ENCODE data around the gene MAGI2.

MAGI2 gene

DNA sequence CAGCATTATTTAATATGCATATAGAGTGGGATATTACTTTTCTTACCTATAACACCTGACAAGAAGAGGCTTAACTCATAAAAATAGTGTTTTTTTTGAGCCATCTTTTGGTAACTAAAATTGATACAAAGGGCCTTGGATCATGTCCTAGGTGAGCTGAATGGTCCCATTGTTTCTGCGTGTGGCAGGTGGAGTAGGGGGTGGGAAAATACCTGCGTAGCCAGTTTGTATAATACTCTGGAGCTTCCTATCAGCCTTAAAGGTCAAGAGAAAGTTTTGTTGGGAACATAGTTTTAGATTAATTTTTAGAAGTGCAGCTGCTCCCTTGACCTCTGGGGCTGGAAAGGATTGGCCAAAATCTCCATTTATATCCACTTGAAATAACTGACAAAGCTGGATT, 1410.3 kb downstream of the MAGI2 start:
- DNase-seq = no peak

DNA sequence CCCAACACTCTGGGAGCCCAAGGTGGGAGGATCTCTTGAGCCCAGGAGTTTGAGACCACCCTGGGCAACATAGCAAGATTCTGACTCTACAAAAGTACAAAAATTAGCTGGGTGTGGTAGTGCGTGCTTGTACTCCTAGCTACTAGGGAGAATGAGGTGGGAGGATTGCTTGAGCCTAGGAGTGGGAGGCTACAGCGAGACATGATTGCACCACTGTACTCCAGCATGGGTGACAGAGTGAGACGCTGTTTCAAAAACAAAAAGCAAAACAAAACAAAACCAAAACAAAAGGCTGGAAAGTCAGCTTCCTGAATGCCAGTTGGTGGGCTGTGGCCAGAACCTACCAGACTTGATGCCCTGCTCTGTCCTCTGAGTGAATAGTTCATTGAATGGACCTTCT, 1412.0 kb downstream of the MAGI2 start:
- no peak for DNase-seq

DNA sequence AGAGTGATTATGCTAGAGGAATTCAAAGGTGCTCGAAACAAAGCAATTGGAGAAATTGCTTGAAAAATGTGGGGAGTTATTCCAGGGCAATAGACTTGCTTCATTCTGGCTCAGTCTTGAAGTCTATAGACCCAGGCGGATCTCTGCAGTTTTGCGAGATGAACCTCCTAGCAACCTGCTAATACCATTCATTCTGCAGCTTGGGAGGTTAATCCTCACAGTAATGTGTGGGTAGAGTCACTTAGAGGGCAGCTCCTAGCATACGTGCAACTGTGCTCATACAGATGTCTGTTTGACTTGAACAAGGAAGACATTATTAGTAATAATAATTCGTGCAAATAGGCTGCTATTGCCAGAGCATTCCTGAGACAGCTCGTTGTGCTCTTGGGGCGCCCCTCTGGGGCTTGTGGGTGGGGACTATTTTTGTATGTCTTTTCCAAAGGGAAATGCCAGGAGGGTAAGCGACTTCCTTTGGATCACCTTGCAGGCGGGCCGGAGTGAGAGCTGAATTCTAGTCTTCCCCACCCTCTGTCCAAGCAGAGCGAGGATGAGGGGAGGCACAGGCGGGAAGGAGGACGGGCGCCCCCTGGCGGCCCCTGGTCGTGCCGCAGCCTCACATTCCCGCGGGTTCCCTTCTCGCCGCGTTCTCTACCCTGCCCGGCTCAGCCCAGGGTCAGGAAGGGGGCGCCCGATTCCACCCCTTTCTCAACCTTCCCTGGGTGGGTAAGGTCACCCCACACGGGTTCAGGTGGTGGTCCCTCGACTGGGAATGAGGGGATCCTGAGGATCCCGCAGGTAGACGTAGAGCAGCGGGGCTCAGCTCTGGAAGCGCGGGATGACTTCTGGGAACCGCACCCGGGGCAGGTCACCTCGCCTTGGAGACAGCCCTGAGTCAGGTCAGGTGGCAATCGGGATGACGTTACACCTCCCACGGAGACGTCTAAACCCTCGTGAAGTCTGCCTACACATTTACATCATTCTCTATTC, 1413.4 kb downstream of the MAGI2 start:
- DNase-seq = peak; percentile 35 to 48

DNA sequence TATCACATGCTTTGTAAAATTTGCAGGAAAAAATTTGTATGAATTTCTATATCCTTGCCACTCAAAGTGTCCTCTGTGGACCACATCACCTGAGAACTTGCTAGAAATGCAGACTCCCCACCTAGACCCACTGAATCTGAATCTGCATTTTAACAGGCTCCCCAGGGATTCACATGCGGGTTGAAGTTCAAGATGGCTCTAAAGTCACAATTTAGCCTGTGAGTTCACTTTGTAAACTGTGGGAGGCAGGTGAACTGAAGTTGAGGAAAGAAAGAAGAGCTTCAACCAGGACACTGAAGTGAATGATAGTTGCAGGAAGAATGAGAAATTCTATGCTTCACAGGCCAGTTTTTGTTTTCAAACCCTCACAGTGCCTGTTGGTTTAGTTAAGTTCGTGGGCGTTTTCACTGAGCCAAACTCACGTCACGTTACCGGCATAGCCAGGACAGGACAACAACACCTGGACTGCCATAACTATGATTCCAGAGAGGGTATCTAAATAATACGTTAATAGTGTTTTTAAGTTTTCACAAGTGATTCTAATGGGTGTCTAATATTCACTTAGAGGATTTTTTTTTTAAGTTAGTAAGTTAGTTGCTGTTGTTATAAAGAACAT, 1414.9 kb downstream of the MAGI2 start:
- DNase-seq = no peak

DNA sequence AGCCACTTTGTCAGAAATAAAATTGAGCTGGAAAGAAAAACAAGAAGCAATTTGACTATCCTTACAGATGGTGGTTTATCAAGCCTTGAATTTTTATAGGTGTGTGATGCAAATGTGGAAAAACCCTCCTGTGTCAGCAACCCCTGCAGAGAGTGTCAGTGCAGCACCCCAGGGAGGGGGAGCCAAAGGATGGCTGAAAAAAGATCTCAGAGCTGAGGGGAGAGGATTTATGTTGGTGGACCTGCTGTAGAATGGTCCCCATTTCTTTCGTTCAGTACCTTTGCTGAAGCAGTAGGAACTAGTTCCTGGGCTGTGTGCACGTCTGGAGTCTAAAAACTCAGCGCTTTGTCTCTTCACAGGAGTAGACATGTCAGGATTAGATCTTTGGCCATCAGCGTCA, 1415.9 kb downstream of the MAGI2 start:
- no peak for DNase-seq

DNA sequence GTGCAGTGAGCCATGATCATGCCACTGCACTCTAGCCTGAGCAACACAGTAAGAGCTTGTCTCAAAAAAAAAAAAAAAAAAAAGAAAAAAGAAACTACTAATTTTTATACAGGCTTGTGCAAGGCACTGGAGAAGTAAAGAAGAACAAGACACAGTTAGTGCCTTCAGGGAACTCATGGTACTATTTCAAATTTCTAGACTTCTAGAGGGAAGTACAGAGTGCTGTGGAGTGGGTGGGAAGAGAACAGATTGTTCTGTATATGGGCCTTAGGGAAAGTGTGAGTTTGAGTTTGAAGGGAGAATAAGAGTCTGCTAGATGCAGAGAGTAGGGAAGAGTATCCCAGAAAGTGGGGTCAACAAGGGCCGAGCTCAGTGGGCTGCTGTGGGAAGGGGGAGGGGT, 1420.1 kb downstream of the MAGI2 start:
- DNase-seq = no peak

DNA sequence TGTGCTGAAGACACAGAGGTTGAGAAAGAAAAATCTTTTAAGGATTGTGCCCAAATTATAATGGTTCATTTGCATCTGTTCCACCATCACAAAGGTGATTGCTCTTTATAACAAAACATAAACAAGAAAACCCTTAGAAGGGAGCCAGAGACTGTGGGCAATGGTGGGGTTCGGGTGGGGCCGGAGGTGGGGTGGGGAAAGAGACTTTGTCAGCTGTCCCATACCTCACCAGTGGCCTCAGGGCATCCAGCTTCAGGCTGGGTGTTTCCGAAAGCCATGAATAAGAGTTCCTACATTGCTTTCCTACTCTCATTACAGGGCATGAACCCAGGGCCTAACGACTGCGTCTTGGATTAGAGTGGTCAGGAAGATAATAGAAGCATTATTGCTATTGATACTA, 1427.0 kb downstream of the MAGI2 start:
- DNase-seq = no peak

DNA sequence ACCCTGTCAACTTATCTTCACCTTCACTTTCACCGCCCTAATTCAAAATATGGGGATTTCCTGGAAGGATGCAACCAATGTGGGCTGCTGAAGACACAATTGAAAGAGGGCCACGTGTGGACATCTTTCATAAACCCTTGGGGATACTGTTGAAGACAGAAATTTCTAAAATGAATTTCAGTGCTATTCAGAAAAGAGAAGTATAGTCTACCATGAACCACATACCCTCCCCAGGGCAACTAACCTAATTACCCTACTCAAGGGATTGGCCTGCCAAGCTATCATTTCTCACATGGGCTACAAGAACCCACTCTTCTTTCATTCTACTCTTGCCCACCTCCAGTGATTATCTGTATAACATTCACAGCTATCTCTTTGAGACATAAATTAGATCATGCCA, 1428.9 kb downstream of the MAGI2 start:
- no peak for DNase-seq

DNA sequence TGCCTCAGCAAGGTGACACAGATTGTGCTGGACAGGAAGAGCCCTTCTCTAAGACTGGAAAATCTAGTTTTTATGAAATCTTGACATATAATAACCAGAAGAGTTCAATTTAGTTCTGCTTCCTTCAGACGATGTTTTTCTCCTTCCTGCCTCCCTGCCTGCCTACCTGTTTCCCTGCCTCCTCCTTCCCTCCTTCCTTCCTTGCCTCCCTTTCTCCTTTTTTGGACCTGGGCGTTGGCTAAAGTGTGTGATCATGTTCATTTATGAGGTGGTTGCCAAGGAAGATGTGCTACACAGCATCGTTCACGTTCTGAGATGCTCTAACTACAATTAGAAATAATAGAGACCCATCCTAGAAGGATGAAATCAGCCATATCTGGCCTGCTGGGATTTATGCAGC, 1430.3 kb downstream of the MAGI2 start:
- DNase-seq = no peak

DNA sequence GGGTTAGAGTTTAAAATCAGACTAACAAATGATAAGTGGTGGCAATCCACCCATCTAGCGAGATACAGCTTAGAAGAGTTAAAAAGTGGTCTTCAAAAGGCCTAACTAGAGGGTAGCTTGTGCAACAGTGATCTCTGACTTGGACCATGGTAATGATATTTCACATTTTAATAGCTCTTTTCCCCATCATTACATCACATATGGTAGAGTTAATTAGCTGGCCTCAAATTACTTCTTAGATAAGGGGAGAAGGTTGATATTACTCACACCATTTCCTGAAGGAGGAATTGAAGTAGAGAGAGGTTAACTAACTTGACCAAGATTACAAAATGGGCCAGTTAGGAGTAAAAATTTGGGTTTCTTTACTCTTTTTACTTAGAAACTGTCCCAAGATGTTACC, 1431.3 kb downstream of the MAGI2 start:
- no peak for DNase-seq

DNA sequence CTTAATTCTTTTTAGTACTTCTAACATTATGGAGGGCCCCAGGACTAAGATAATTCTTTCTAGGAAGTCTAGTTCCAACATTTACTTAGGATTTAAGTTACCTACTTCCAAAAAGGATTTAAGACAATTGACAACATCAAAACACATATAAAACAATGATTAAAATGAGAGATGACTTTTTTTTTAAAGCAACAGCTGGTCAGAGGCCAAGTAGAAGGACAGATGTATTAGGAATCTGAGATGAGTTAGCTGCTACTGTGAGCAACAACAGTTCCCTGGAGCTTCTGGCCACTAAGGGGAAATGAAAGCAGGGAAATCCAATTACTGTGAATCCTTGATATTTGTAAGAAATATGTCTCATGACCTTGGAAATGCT, 1432.6 kb downstream of the MAGI2 start:
- no peak for DNase-seq

DNA sequence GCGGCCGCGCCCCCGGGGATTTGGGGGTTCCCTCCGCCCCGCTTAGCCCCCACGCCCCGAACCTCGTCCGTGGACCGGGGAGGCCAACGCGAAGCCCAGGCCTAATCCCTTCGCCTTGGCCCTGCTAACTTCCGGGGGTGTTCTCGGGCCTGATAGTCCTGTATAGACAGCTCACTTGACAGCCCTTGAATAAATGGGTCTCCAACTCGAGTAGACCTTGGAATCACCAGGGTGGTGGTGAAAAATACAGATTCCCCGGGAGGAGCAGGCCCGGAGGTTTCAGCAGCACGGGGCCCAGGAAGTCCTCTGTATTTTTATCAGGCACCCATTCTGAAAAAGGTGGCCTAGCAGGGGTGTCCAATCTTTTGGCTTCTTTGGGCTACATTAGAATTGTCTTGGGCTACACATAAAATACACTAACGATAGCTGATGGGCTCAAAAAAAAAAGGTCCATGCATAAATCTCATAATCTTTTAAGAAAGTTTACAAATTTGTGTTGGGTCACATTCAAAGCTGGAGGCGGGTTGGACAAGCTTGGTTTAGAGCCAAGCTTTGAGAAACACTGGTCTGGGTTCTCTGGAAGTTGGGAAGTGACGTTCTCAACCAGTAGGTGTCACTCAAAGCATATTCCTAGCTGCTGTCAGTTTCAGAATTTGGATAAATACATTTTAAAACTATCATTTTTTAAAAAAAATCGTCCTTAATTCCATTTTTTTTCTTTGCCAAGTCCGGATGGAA, 1433.2 kb downstream of the MAGI2 start:
- peak; percentile 3 to 34 for DNase-seq

DNA sequence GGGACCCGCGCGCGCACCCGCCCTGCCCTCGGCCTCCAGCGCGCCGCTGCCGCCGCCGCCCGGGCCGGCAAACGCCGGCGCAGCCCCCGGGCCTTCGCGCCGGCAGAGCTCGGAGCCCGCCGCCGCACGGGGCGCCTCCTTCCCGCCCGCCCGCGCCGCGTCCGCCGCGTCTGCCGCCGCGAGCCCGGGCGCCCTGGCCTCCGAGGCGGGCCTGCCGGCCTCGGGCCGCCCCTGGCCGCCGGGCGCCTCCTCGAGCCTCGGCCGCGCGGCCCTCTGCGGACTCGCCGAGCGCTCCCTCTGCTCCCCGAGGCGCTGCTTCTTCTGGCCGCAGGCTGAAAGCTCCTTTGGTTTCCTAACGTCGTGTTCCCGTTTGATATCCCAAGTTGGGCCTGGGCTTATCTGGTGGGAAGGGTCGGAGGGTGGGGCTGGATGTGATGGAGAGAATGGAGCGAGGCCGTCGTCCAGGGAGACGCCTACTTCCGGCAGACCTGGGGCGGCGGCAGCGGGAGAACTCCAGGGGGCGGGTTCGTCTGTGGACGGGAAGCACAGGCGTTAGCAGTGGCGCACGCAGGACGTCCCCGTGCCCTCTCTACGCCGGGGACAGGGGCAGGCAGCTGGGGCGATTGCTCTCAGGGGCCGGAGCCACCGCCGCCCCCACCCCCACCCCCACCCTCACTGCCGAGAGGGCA, 1433.9 kb downstream of the MAGI2 start:
- peak; percentile 38 to 53 for DNase-seq

DNA sequence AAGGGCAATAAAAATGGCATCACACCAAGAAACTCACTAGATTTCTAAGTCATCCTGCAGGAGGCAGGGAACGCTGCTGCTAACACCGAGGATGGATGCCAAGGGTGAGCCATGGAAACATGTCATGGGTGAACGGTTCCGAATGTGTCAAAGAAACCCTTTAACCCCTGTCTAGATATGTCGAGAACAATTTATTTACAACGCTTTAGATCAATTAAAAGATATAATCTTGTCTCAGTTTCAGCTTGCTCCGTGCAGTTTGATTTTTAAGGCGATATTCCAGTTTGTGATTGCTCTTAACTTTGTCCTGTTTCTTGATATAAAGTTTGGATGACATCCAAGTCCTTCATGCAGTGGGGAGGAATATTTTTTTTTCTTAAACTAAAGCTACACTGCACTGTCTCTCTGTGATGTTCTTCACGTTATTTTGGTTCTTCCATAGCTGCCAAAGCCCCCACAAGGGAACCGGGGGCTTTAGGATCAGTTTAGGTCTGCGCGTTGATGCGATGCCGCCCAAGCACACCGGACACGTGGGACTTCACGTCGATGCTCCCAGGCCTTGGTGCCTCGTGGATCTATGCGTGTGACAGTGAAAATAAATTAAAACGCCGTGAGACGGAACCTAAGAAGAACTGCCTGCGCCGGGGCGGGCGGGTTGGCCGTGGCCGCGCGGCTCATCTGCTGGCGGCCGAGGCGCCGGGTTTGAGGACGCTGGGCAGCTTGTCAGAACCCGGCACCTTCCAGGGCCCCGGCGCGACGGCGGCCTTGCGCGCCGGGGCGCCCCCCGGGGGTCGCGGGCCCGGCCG, 1434.6 kb downstream of the MAGI2 start:
- peak in 1 of 2 donors; percentile 3 for DNase-seq

DNA sequence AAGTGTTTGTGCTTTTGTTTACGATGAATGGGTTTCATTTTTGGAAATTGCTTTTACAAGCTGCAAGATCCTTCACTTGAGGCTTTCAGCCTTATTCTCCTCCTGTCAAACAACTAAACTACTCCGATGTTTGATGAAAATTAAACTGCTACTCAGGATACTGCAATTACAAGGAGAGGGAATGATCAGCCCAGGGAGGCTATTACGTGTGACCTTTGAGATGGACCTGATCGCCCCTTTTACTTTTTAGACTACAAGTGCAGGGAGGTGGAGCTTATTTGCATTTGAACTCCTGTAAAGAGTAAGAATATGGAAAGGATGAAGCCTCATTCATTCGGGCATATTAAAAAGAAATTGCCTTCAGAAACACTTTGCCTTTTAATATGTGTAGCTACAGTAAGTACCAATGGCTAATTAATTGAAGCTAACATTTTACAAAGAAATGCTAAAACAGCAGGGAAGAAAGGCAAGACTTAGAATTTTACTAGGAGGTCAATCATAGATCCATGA, 1435.8 kb downstream of the MAGI2 start:
- DNase-seq = no peak

DNA sequence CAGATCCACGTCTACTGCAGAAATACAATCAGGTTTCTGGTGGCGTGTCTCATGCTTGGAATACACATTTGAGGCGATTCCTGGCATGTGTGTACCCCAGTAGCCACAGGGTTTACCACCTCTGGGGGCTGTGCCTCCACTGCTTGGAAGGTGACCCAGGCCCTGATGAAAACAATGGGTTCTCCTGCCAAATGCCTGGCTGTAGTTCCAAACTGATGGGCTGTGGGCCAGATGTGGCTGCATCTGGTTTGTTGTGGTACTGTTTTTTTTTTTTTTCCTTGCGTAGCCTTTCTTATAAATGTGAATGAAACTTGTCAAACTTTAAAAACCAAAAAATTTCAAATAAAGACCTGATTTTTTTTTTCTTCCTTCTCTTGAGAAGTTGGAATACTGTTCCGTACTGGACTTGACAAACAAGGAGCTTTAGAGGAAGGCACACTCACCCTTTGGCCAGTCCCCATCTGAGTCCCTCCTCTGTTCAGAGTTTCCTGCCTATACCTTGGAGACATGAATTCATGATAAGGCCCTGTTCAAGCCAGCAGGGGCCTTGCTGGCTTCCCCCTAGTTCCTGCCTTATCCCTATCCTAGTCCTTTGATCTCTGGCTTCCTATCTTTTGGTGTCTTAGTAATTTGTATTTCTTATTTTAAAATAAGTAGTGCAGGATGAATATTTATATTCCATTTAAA, 1437.8 kb downstream of the MAGI2 start:
- no peak for DNase-seq

DNA sequence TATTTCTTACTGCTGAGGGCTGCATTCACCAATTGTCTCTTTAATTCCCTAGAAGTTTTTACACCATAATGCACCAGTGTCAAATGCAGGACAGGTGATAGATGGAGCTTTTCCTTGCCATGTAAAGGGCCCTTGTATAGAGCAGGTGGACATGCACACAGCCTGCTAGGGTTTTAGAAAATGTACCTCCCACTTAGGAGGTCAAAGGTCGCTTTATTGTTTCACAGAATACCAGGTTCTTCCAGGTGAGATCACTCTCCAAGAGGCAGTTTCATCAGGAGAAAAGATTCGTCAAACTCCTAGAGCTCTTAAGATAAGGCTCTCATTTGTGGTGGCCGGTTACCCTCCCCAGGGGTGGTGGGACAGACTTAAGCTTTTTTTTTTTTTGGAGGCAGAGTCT, 1439.1 kb downstream of the MAGI2 start:
- no peak for DNase-seq

DNA sequence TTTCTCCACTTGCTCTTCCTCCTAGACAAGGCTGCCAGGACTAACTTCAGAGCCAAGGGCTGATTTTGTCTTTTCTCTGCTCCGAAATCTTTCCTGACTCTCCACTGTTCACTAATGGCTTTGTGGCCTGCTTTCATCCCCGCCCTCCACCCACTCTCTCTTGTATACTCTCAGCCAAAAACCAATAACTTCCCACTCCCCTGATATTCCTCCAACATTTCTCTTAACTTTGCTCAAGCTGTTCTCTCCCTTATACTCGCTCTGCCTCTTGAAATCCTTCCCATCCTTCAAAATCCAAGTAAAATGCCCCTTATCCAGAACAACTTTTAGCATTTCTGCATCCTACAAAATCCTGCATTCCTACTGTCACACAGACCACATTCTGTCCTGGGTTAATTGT, 1440.1 kb downstream of the MAGI2 start:
- DNase-seq = no peak

DNA sequence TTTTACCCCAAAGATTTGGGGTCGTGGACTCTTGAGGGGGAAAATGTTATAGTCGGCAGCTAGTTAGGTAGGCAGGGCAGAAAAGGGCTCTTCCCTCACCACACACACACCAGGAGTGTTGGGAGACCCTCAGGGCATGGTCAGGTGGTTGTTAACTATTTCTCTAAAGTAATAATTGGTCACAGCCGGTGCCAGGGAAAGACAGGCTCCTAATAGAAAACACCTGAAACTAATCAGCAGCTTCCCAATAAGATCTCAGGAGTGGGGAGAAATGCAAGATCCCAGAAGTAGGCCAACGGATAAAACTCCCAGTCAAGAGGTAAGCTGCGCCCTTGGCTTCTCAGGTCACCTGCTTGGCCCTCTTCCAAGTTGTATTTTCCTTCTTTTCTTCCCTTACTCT, 1441.8 kb downstream of the MAGI2 start:
- DNase-seq = no peak

DNA sequence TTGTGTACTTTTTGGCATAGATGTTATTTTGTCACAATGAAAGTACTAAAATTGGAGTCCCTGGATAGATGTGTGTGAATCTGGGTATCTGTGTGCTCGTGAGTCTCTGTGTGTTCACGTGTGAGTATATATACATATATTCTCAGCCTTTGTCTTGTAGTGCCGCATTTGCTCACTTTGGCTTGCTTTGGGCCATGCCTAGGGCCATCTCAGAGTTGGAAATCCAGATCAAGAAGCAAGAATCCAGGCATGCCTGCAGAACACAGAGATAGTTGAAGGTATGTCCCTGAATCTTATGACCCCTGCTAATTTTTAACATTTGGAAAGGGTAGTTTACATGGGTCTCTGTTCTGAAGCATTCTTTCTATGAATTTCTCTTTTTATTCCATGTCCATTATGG, 1446.2 kb downstream of the MAGI2 start:
- DNase-seq = no peak

DNA sequence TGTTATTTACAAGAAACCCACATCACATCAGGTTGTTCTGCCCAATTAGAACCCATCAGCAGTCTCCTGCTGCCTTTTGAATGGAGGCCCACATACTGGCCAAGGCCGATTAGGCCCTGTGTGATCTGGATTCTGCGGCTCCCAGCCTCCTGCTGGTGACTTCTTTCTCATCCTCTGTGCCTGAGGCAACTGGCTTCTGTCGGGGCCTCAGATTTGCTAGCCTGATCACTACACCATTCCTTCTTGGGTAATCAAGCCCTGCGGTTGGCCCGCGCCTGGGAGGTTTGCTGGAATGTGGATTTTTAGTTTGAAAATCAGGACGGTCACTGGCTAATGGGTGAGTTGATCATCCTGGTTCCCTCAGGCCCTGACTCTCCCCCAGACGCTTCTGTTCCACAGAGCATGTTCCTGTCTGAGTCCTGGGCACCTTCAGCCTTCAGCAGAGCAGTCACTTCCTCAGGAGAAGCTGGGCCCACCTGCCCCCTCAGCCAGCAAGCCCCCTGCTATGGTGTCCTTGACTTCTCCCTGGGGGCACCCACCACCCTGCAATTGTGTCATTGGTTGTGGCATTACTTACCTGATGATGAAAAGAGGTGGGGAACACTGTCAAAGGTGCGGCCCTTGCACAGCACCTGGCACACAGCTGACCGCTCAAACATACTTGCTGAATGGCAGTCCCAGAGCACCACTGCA, 1447.3 kb downstream of the MAGI2 start:
- no peak for DNase-seq

All from activated CD4-positive, alpha-beta T cell treated with anti-CD3 and anti-CD28 coated beads for 4 hours (primary cell).